ENCODE results near the gene OSBPL6. TPM values are rescaled to one million over a fixed set of nuclear protein-coding genes. Genes with fewer than 3 reads are reported as not detected.

OSBPL6 gene
- total and polyA plus RNA-seq, 9 of the 15 experiments (the other 6 are each of a cell fraction or from before 2014, with no cell fraction given) = 3.4 to 12.7 (median 9.3) TPM

- peak; percentile 23 for TF ChIP-seq ZNF592 (IDR thresholded peaks at IDR 0.05)
- no peak for TF ChIP-seq ZNF586 (CRISPR knock-in tag; conservative IDR thresholded peaks at IDR 0.05)
- TF ChIP-seq CHD1 (IDR thresholded peaks at IDR 0.05; ENCODE audit: low read length) = peak; percentile 83
- TF ChIP-seq PKNOX1 (IDR thresholded peaks at IDR 0.05) = peak; percentile 36
- TF ChIP-seq ZNF134 (CRISPR knock-in tag; conservative IDR thresholded peaks at IDR 0.05) = no peak
- TF ChIP-seq SP1 (CRISPR knock-in tag; IDR thresholded peaks at IDR 0.05) = peak; percentile 95
- TF ChIP-seq CBX1 (IDR thresholded peaks at IDR 0.05; ENCODE audit: low read depth) = peak; percentile 83; the same call in 1 of the 2 replicates
- peak; percentile 5; the same call in 1 of the 2 replicates for TF ChIP-seq HCFC1 (IDR thresholded peaks at IDR 0.05; ENCODE audit: low read depth, low read length)
- peak in 1 of 2 experiments; percentile 44 for TF ChIP-seq AFF1 (IDR thresholded peaks at IDR 0.05; ENCODE audit: low read depth in 1 of 2, partially characterized antibody in 2 of 2)
- TF ChIP-seq ZNF175 (CRISPR knock-in tag; IDR thresholded peaks at IDR 0.05; ENCODE audit: low read depth) = no peak
- peak; percentile 56; the same call in 1 of the 2 replicates for TF ChIP-seq NR1H2 (CRISPR knock-in tag; IDR thresholded peaks at IDR 0.05)
- no peak; the same call in 1 of the 2 replicates for TF ChIP-seq C11orf30 (IDR thresholded peaks at IDR 0.05; ENCODE audit: low read depth)
- TF ChIP-seq NCOR1 (IDR thresholded peaks at IDR 0.05) = peak; percentile 20; the same call in 1 of the 2 replicates
- 0 out of 2 replicates have a peak, but pooled peaks have one; percentile 86 for TF ChIP-seq PHB (CRISPR knock-in tag; IDR thresholded peaks at IDR 0.05)
- TF ChIP-seq CTCFL (IDR thresholded peaks at IDR 0.05; ENCODE audit: borderline replicate concordance, insufficient read depth, low read depth, low read length, poor library complexity, severe bottlenecking) = peak; percentile 7
Observed at GRCh38 chr2:178450774-178451525, 256.6 kb downstream of the OSBPL6 start, which contains the start of the genes PJVK and PRKRA (continued).
